HK-2 (cell line): ENCODE results near the gene CA14.
"Not testable (repeated sequence)": the region's sequence is repeated elsewhere in the genome, so short reads cannot be mapped to it uniquely, and the experiment has no call there.

ENCODE experiments used
- DNase-seq: peaks from one replicate; pipeline ENCODE4 v3.0.0-alpha.2; 2018; ENCODE audit not compliant: unreplicated experiment

CA14 gene

DNA sequence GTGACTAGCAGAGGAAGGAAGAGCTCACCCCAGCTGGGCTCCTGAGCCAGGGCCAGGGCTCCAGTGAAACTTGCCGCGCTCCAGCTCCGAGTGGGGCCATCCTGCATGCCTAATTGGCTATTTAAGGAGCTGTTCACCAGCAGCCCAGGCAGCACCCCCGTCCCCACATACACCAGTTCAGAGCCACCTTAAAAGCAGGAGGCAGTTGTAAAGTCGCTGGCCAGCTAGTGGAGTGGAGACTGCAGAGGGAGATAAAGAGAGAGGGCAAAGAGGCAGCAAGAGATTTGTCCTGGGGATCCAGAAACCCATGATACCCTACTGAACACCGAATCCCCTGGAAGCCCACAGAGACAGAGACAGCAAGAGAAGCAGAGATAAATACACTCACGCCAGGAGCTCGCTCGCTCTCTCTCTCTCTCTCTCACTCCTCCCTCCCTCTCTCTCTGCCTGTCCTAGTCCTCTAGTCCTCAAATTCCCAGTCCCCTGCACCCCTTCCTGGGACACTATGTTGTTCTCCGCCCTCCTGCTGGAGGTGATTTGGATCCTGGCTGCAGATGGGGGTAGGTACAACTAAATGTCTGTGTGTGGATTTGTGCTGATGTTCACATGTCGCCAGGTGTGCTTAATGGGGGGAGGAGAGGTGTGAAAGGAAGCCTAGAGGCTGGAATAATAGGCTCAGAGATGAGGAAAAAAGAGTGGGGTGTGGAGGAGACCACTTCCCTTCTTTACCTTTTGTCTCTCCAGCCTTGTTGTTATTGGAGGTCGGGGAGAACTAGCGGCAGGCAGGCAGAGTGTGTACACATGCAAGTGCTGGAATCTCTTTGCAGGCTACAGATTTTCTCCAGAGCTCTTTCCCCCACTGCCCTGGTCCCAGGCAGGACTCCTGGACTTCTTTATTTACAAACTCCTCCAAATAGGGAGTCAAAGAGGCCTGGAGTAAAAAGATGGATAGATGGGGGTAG is at the start of gene CA14:
Gene CA14, plus strand, starts transcription at position 151 of the 962 bp plus-strand sequence. Its CDS starts 355 bp downstream, at position 506.
- DNase-seq = no peak

DNA sequence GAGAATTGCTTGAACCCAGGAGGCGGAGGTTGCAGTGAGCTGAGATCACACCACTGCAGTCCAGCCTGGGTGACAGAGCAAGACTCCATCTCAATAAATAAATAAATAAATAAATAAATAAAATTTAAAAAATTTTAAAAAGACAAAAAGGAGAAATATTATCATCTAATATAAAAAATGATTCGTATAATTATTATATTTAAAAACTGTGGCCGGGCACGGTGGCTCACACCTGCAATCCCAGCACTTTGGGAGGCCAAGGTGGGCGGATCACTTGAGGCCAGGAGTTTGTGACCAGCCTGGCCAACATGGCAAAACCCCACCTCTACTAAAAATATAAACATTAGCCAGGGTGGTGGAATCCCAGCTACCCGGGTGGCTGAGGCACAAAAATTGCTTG is 49.1 kb upstream of the CA14 start:
- not testable (repeated sequence) for DNase-seq

- no peak for DNase-seq
Observed at GRCh38 chr1:150210091-150210490, 47.5 kb upstream of the CA14 start.

GRCh38 chr1:150210706-150211105 is 46.9 kb upstream of the CA14 start:
- DNase-seq = no peak

DNA sequence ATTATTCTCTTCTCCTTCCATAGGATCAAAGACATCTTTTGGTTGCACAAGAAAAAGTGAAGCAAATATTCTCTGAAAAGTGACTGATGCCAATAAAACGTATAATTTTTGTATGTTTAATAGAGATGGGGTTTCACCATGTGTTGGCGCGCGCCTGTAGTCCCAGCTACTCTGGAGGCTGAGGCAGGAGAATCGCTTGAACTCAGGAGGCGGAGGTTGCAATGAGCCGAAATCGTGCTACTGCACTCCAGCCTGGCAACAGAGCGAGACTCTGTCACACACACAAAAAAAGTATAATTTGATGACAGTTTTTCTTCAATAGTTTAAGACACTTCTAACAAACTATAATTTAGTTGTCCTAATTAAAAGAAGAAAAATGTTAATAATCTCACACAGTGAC is 45.5 kb upstream of the CA14 start:
- DNase-seq = no peak

GRCh38 chr1:150213170-150214098 is 44.1 kb upstream of the CA14 start:
- DNase-seq = peak; percentile 96

- DNase-seq = not testable (repeated sequence)
Observed at GRCh38 chr1:150214099-150214756, 43.3 kb upstream of the CA14 start.

DNA sequence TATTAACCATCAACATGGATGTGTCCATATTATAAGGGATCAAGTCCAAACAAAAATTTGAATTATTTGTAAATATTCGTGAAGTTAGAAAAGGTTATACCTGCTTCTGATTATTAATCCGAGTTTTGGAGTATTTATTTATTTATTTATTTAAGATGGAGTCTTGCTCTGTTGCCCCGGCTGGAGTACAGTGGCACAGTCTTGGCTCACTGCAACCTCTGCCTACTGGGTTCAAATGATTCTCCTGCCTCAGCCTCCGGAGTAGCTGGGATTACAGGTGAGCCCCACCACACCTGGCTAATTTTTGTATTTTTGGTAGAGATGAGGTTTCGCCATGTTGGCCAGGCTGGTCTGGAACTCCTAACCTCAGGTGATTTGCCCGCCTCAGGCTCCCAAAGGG is 41.7 kb upstream of the CA14 start:
- not testable (repeated sequence) for DNase-seq

GRCh38 chr1:150221552-150221951 is 36.0 kb upstream of the CA14 start:
- DNase-seq = no peak

DNA sequence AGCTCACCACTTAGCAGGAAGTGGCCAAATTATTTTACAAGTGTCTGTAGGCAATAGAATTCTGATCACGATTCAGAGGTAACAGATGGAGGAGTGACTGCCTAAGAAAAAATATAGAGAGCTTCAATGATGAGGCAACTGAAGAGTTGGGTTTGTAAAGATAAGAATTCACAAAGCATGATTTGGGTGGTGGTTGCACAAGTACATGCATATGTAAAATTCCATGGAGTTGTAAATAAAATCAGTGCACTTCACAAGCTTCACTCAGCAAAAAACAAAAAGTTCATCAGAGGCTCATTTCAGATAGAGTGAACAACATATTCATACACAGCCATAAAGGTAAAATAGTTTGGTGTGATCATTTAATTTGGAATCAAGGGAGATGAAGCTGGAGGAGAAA is 32.6 kb upstream of the CA14 start:
- DNase-seq = no peak

DNA sequence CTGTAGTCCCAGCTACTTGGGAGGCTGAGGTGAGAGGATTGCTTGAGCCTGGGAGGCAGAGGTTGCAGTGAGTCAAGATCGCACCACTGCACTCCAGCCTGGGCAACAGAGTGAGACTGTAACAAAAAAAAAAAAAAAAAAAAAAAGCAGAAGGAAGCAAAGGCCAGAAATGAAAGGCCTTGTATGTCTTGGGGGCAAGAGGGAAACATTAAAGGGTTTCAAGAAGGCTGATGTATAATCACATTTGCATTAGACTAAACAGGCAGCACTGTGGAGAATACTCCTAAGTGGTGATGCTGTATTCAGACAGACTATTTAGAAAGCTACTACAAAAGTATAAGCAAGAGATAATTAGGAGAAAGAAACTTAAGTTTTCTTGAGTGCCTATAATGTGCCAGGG is 32.0 kb upstream of the CA14 start:
- no peak for DNase-seq

- DNase-seq = no peak
Observed at GRCh38 chr1:150226486-150226885, 31.1 kb upstream of the CA14 start.

DNA sequence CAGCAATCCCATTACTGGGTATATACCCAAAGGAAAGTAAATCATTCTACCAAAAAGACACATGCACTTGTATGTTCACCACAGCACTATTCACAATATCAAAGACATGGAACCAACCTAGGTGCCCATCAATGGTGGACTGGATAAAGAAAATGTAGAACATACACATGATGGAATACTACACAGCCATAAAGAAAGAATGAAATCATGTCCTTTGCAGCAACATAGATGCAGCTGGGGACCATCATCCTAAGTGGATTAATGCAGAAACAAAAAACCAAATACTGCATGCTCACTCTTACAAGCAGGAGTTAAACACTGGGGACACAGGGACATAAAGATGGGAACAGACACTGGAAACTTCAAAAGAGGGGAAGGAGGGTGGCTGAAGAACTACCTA is 30.3 kb upstream of the CA14 start:
- DNase-seq = no peak

GRCh38 chr1:150228246-150228645 is 29.3 kb upstream of the CA14 start:
- not testable (repeated sequence) for DNase-seq

DNA sequence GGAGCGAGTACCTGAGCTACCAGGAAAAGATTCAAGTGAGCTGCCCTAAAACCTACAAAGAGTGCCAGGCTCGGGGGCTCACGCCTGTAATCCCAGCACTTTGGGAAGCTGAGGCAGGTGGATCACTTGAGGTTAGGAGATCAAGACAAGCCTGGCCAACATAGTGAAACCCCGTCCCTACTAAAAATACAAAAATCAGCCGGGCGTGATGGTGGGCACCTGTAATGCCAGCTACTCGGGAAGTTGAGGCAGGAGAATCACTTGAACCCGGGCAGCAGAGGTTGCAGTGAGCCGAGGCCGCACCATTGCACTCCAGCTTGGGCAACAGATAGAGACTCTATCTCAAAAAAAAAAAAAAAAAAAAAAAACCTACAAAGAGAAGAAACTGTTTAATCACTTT is 24.7 kb upstream of the CA14 start:
- DNase-seq = not testable (repeated sequence)

DNA sequence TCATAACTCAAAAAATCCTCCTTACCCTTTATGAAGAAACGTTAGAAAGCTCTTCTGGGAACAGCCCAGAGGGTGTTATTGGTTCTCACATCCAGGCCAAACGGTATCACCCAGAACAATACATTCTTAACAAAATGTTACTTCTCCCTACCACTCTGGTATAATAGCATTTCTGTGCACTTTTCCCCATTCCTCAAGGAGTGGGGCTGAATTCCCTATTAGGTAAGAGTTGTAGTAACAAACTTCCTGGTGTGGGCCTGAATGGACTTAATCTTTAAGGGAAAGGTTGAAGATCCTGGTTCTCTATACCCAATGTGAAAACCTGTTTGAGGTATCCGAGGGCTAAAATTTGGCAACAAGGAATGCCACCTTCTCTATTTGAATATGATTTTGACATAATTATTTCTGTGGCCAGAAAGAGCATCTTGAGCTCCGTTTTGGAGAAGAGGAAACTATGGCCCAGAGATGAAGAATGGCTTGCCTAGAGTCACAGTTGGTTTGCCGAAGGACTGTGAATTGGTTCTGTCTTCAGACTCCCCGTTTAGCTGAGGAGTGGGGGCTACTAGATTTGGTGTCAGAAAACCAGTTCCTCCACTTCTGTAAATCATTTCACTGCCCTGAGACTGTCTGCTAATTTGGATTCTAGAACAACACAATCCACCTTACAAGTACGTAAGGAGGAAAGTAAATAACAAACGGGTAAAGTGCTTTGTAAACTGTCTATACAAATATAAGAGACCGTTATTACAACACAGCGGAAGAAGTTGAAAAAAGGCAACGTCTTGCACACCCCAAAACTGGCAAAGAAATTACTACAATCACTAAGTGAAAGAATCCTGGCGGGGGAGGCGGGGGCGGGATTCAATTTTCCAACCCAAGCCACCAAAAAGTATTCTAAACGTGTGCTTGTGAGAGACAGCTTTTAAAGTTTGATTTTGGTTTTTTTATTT is 23.9 kb upstream of the CA14 start:
- DNase-seq = no peak

DNA sequence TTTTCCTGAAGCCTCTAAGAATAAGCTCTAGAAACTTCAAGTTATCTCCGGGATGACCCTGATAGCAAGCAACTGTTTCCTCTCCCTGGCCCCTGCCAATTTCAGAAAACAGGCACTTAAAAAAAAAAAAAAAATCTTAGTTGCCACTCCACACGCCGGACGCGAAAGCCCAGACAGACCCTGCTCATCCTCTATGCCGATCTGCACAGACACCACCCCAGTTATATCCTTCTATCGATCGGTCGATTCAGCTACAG is 23.3 kb upstream of the CA14 start:
- no peak for DNase-seq

DNA sequence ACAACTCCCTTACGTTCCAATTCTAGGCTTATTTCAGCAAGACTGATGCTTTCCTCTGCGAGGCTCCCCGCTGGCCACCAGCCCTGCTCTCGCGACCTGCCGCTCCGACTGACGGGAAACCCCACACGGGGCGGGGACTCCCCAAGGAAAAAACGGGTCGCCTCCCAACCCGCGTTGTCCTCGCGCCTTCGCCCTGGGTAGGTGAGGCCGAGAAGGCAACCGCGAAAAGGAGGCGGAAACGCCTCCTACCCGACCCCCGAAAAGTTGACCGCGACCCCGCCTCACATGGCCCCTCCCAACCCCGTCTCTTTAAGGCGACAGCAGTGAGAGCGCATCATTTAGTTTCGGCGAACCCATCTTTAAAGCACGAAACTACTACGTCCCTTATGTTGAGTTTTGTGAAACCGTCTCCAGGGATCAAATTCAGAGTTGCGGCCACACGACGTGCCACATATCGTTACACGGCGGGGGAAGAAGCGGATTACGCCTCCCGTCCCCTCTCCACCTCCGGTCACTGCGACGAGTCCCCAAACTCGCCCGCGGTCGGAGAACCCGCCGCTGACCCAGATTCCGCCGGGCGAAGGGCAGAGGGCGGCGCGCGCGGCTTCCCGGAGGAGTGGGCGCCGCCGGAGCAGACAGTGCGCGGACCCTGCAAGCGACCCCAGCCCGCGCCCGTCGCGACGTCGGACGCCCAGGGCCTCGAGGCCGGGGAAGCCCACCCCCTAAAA is 22.8 kb upstream of the CA14 start:
- DNase-seq = peak; percentile 85

DNA sequence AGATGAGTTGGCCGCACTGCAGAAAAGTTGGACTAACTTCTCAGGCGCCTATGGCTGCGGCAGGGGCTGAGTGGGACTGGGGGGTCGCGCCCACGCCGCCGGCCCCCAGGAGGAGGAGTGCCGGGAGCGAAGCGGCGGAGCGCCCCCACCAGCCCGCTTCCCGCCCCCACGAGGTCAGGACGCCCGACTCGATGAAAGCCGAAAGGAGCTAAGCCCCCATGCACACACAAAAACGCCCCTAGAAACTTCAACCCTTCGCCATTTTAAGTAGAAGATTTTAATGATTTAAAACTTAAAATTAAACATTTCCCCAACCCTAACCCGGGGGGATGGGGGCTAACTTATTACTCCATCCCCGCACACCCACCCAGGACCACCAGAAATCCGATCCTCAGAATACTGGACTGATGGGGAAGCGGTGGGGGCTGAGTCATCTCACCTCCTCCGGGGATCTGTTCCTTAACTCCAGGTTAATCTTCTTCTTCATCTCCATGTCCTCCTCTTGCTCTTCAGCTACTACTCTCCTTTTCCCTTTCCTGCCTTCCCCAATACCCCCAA is 22.2 kb upstream of the CA14 start:
- peak; percentile 38 for DNase-seq
